GM18517 (cell line): ENCODE results near the gene AVPR1B.

Experiments
- ATAC-seq: cut with Tn5 transposase; IDR thresholded peaks from one replicate; pipeline ENCODE4 v1.9.1; 2021; ENCODE audit warnings: mild to moderate bottlenecking, moderate library complexity; ENCODE audit not compliant: unreplicated experiment

AVPR1B gene, protein sequence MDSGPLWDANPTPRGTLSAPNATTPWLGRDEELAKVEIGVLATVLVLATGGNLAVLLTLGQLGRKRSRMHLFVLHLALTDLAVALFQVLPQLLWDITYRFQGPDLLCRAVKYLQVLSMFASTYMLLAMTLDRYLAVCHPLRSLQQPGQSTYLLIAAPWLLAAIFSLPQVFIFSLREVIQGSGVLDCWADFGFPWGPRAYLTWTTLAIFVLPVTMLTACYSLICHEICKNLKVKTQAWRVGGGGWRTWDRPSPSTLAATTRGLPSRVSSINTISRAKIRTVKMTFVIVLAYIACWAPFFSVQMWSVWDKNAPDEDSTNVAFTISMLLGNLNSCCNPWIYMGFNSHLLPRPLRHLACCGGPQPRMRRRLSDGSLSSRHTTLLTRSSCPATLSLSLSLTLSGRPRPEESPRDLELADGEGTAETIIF

DNA sequence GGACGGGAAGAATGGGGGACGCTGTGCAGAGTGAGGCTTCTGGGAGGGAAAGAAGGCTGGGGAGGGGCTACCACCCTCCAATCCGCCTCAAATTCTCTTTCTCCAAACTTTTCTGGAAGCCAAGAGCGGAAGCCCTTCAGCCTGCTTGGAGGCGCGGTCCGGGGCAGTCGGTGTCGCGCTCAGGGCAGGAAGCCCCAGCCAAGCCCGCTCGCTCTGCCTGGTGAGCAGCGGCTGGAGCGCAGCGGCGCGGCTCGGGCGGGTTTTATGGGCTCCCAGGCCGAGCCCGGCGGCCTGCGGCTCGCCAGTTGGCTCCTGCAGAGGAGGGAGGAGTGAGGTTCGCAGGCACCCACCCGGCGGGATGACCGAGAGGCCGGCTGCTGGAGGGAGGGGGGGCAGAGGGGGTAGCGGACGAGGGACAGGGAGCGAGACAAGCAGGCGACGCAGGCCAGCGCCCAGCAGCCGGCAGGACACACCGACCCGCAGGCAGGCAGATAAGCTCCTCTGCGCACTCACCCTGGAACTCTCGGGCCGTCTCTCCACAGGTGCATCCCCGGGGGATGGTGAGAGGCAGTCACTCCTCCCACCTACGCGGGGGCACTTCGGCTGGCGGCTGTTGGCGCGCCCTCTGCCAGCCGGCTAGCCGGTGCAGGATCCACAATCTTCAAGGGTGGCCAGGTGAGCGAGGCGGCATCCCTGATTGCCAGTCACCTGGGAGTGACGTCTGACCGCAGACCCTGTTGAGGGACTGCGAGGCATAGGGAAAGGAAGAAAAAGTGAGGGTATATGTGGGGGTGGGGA lies at the start of gene AVPR1B:
Gene AVPR1B, minus strand, starts transcription at position 238 of the 798 bp plus-strand sequence. CDS start 498 bp downstream, outside the sequence.
- no peak for ATAC-seq

DNA sequence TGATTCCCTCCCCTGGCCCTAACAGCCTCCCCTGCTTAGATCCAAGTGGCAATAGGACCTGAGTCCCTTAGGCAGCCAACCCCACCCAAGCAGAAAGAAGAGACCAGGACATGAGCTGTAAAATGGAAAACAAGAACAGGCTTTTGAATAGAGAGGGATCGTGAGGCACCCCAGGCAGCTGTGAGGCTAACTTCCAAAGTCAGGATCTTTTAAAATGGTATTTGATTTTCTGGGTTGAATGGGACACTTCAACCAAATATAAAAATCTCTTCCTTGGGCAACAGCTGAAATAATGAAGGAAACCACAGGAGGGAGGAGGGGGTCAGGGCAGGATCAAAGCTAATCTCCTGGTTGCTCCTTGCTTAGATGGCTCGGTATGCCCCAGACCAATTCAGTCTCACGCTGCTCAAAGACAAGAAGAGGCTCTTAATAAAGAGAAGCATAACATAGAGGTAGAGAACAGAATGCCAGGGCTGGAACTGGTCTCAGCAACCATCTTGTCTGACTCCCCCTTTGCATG lies 28.6 kb upstream of the AVPR1B start:
- ATAC-seq, result no peak

DNA sequence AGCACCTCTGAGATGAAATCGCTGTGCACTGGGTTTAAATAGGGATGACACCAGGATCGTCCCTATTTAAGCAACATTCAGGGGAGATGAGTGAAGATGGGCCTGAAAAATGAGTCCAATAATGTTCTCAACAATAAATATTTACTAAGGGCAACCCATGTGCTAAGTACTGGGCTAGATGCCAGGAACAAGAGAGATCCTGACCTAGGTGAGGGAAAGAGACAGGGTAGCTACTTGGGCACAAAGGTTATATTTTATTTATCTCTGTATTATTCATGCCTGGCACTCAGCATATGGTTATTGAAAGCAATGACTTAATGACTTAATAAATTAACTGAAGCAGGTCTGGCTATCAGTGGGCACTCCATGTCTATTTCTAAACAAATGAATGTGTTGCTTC lies 27.4 kb upstream of the AVPR1B start:
- no peak for ATAC-seq

DNA sequence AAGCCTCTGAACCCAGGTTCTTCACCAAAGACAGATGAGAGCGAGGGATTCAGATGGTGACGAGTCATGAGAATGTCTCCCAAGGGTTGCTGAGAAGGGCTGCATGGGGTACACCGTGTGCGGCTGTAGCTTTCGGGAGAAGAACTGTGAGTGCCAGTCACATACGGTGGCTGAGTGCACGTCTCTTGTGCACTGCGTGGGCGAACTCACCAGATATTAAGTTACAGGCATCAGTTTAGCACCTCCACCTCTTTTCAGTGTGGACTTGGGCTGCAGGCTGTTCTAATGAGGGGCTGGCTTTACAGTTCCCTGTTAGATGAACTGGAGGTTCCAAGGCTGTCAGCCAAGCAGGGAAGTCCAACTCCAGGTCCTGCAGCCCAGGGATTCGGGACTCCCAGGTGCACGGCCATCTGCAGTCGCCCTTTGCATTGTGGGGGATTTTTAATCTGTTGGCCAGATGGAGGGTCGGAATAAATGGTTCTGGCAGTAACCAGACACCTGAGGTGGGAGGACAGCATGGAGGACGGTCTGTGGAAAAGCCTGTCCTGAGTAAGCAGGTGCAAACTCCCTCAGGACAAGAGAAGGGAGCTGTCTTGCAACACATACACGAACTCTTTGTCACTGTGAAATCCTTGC lies 26.5 kb upstream of the AVPR1B start:
- no peak for ATAC-seq

DNA sequence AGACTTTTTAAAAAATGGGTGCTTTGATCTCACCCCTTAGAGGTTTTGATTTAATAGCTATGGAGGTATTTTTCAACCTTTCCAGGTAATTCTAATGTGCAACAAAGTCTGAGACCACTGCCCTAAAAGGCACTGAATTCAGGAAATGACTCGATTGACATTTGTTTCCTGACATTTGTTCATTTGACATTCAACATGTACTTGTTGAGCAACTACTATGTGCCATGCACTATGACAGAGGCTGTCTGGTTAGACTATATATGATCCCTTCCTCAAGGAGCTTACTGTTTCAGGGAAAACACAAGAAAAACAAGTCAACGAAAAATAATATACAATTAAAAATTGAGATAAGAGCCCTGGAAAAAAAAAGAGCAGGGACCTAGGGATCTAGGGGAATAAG lies 25.6 kb upstream of the AVPR1B start:
- no peak for ATAC-seq

DNA sequence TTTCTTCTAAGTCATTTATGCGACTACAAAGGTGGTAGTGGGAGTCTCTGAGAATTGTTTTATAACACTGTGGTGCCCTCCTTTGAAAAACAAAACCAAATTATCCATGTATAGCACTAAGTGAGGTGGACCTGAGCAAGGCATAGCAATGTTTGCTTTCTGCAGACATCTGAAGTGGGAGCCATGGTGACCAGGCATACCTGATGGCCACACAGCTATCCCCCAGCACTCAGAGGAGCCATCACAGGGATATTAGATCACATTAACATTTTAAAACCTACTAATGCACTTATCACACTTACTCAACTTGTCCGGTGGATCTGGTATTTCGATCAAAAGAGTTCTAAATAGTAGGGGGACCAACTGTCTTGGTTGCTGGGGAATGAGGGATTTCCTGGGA lies 24.8 kb upstream of the AVPR1B start:
- no peak for ATAC-seq

DNA sequence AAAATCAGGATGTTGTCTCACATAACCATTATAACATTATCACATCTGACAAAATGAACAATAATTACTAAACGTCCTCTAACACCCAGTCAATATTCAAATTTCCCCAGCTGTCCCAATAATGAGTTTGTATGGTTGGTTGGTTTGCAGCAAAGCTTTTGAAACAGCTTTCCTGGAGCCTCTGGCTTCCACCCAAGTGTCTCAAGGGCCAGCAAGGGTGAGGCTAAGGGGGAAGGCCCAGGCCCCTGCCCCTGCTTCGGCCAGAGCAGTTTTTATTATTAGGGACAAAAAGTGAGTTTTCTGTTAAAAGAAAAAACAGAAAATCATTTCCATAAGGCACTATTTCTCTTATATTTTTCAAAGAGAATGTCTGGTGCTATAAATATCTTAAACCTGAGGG lies 19.1 kb upstream of the AVPR1B start:
- no peak for ATAC-seq

DNA sequence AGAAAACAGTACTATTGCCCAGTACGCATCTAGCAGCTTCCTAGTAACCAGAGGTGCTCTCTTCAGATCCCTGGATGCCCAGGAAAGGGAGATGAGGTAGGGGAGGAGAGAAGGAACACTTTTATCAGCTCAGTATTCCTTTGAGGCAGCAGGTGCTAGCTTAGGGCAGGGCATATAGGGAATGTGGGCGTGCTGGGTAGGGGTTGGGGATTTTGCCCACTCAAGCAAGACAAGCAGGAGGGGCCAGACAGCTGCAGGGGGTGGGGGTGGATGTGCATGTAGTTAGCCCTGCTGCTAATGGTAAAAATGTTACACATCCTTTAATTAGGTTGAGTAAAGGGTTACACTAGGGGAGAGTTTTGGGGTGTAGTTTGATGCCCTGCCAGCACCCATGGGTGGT lies 18.1 kb upstream of the AVPR1B start:
- no peak for ATAC-seq

DNA sequence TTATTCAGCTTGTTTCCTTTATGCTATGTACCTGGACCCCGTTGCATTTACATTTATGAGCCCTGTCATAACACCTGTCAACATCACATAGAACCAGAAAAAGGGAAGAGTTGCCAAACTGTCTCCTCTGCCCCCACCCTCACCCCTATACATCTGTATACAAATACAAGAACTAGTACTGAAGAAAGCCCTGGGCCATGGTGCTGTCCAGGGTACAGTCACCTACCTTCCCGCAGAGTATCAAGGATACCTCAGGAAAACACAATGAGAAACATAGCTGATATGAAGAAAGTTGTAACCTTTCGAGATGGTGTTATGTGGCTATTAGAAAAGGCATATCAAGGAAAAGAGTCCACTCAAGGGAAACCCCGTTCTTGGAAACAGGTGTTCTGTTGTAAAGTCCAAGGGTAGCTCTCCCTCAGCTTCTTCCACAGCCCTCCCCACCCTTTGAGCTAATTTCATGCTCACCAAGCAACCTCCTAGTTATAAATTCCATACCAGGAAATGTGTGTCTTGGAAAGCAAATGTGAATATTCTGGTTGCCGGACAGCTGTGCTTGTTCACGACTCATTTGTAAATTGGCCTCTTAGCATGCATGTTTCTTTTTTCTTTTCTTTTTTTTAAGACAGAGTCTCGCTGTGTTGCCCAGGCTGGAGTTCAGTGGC lies 16.7 kb upstream of the AVPR1B start:
- ATAC-seq, result no peak

DNA sequence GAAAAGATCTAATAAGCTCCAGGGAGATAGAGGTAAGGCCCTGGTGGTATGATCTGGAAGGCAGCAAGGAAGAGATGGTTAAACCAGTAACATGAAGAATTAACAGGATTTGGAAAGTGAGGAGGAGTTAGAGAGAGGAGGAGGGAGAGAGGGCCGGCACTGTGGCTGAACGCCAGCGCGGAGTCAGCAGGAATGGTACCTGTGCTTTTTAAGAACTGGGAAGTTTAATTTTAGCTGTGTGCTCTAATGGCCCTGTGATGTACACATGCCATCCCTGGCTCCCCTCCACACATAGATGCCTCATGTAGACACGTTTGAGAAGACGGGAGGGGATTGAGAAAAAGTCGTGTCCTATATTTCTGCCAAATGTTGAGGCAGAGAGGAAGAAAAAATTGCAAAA lies 13.8 kb upstream of the AVPR1B start:
- no peak for ATAC-seq

DNA sequence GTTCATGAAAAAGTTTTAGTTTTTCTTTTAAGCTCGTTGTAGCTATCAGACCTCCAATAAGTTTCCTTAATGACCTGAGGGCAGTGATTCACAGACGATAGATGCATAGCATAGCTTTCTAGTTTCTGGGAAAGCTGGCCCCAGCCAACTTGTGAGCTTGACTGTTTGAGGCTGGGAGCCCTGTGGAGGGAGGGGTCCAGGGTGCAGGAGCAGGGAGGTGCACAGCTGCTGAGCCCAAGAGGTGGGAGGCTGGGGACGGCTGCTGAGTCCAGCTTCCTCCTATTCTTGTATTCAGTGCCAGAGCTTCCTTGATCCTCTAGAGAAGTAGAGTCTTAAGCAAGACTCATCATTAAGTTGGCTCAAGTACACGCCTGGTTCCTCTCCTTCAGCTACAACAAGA lies 11.0 kb upstream of the AVPR1B start:
- no peak for ATAC-seq

DNA sequence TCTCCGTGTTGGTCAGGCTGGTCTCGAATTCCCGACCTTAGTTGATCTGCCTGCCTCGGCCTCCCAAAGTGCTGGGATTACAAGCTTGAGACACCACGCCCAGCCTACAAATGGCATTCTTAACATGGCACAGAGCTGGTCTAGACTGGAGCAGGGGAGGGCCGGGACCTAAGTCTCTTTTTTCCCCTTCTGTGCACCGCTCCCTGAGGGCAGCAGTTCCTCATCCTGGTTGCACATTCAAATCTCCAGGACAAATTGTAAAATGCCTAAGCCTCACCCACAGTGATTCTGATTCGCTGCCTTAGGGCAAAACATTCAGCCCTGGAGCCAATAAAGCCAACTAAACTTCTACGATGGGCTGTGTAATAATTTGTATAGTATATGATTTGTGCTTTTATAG lies 10.1 kb upstream of the AVPR1B start:
- ATAC-seq, result no peak

DNA sequence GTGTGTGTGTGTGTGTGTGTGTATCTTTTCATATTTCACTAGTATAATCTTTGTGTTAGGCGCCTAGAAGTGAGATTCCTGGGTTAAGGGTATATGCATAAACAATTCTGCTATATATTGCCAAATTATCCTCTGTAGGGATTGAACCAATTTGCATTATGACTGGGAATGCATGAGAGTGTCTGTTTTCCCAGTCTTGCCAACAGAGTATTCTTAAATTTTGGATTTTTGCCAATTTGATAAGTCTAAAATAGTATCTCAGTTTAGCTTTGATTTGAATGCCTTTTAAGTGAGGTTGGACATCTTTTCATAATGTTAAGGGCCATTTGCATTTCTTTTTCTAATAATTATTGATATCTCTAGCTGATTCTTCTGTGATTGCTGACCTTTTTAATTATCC lies 8.2 kb upstream of the AVPR1B start:
- ATAC-seq, result no peak

DNA sequence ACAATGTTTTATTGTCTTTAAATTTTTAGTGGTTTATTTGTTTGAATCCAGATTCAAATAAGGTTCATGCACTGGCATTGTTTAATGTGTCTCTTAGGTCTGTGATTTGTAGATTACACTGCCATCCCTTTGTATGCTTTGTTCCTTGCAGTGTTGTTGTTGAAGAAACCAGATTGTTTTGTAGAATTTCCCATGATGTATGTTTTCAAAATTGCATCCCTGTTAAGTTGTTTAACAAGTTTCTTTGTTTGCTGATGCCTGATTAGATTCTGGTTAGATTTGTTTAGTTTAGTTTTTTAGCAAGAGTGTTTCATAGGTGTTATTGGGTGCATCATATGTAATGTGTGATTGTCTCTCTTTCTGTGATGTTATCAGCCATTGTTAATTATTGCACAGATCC lies 5.5 kb upstream of the AVPR1B start:
- no peak for ATAC-seq

DNA sequence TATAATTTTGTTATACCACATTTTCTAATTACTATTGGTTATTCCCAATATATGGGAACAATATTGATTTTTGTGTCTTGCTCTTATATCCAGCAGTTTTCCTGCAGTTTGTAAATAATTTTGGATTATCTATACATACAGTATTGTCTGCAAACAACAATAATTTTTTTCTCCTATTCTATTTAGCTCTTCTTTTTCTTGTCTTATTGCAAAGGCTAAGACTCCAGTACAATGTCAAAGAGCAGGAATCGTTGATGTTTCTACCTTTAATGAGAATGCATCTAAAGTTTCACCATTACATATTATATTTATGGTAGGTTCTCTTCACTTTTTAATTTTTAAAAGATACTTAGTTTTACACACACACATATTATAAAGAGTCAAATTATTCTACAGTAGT lies 4.1 kb upstream of the AVPR1B start:
- ATAC-seq, result no peak

DNA sequence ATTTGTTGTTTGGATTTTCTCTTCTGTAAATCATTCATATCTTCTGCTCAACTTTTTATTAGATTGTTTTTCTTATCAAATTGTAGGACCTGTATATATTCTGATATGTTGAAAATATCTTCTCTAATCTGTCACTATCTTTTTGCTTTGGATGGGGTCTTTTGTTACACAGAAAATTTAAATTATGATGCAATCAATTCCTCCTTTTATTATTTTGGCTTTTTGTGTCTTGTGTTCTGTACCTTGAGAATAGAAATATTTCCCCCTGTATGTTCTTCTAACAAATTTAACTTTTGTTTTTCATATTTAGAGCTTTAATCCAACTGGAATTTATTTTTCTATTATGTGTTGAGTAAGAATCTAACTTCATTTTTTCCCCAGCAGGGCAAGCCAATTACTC lies 3.2 kb upstream of the AVPR1B start:
- ATAC-seq, result no peak

DNA sequence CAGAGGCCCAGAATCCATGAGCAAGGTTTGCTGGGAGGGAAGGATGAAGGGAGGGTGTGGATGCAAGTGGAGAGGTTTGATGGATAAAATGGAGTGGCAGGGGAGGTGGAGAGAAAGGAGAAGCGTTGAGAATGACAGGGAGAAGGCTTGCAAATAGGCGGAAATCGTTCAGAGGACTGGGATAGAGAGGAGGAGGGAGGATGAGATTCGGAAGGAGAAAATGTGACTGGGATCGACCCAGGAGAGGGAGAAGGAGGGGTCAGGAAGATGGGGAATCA lies 376 bp downstream of the AVPR1B start:
- no peak for ATAC-seq

DNA sequence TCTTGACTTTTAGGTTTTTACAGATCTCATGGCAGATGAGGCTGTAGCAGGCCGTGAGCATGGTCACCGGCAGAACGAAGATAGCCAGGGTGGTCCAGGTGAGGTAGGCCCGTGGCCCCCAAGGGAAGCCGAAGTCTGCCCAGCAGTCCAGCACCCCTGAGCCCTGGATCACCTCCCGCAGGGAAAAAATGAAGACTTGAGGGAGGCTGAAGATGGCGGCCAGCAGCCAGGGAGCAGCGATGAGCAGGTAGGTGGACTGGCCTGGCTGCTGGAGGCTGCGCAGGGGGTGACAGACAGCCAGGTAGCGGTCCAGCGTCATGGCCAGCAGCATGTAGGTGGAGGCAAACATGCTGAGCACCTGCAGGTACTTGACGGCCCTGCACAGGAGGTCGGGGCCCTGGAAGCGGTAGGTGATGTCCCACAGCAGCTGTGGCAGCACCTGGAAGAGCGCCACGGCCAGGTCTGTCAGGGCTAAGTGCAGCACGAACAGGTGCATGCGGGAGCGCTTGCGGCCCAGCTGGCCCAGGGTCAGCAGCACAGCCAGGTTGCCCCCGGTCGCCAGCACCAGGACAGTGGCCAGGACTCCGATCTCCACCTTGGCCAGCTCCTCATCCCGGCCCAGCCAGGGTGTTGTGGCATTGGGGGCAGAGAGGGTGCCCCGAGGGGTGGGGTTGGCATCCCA lies 856 bp downstream of the AVPR1B start:
- ATAC-seq, result no peak

DNA sequence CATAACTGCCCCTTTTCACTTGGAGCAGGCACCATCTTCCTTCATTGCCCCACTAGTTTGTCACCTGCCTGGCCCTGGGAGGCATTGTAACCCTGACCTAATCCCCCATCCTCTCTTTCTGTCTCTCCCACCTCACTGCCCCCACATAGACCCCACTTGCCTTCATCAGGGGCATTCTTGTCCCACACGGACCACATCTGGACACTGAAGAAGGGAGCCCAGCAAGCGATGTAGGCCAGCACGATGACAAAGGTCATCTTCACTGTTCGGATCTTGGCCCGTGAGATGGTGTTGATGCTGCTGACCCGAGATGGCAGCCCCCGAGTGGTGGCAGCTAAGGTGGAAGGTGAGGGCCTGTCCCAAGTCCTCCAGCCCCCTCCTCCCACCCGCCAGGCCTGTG lies 1.4 kb downstream of the AVPR1B start:
- ATAC-seq, result no peak

DNA sequence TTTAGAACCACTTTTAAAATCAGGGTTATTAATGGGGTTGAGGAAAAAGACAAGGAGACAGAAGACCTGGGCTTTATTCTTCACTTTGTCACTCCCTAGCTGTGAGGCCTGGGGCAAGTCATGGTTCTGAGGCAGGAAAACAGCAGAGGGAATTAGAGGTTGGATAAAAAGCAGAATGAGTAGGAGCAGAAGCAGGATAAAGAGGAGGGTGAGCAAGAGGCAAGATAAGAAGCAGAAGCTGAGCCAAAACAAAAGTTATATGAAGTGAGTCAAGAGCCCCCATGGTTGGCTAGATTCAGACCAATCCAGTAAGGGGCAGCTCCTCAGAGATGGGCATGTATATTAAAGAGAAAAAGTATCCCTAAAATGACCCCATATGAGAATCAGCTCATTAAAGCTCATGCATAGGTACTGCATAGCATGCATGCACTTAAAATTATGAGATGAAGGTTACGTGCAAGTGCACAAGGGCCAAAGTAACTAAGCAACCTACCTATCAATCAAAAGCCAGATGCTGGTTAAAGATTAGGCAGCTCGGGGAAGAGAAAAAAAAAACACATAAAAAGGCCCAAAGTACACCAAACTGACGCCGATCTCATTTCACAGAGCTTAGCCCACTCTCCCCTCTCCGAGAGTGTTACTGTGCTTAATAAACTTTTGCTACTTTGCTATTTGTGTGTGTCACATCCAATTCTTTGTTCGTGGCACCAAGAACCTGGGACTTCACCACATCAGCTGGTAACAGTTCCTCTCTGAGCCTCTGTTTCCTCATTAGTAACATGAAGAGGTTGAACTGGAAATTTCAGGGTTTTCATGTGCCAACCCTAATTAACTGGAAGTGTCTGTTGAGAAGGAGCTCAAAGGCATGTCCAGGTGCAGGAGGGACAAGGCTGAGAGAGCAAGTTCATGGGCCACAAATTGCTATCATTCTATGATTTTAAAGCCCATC lies 2.2 kb downstream of the AVPR1B start:
- ATAC-seq, result no peak
